ENCODE data around the gene TEPSIN.
A peak's percentile ranks its signal among the peaks of the same experiment; 100 is the strongest.

The TEPSIN gene, protein sequence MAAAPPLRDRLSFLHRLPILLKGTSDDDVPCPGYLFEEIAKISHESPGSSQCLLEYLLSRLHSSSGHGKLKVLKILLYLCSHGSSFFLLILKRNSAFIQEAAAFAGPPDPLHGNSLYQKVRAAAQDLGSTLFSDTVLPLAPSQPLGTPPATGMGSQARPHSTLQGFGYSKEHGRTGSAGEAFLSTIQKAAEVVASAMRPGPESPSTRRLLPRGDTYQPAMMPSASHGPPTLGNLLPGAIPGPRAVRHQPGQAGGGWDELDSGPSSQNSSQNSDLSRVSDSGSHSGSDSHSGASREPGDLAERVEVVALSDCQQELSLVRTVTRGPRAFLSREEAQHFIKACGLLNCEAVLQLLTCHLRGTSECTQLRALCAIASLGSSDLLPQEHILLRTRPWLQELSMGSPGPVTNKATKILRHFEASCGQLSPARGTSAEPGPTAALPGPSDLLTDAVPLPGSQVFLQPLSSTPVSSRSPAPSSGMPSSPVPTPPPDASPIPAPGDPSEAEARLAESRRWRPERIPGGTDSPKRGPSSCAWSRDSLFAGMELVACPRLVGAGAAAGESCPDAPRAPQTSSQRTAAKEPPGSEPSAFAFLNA

DNA sequence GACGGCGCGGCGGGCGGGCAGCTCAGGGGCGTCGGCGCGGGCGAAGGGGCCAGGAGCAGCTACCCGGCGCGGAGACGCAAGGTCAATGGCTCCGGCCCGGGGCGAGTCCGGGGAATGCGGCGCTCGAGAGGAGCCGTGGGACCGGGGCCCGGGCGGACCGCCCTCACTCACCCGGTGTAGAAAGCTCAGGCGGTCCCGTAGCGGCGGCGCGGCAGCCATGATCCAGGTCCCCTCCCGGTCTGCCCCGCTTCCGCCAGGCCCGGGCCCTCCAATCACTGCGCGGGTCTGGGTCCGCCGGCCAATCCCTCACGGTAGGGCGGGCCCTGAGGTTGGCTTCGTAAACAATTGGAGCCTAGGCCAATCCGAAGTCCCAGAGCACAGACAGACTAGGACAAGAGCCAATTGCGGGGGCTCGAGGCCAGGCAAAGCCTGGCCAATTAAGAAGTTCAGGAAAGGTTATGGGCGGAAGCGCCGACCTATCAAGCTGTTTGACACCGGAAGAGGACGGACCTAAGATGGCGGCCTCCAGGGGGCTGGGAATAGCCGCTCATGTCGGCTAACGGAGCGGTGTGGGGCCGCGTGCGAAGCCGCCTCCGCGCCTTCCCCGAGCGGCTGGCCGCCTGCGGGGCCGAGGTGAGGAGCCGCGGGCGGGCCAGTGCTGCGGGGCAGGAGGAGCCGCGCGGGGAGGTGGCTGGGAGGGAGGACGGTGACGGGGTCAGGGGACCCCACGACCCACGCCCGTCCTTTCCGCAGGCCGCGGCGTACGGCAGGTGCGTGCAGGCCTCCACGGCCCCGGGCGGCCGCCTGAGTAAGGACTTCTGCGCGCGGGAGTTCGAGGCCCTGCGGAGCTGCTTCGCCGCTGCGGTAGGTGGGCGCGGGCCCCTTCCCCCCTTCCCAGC, at the start of gene TEPSIN, which contains the start of gene NDUFAF8:
TSS of gene TEPSIN (minus strand) at position 241 of the 899 bp plus-strand sequence. CDS start at position 219, 22 bp downstream.
TSS of gene NDUFAF8 (plus strand) at position 504 of the 899 bp plus-strand sequence. CDS start at position 550, 46 bp downstream.
- H3K27ac ChIP-seq: peak within 1 kb of the TSS; percentile 97
- peak; percentile 91; the same call in 1 of the 2 replicates for TF ChIP-seq ZFX (IDR thresholded peaks at IDR 0.05)
- TF ChIP-seq, protein P1, sequence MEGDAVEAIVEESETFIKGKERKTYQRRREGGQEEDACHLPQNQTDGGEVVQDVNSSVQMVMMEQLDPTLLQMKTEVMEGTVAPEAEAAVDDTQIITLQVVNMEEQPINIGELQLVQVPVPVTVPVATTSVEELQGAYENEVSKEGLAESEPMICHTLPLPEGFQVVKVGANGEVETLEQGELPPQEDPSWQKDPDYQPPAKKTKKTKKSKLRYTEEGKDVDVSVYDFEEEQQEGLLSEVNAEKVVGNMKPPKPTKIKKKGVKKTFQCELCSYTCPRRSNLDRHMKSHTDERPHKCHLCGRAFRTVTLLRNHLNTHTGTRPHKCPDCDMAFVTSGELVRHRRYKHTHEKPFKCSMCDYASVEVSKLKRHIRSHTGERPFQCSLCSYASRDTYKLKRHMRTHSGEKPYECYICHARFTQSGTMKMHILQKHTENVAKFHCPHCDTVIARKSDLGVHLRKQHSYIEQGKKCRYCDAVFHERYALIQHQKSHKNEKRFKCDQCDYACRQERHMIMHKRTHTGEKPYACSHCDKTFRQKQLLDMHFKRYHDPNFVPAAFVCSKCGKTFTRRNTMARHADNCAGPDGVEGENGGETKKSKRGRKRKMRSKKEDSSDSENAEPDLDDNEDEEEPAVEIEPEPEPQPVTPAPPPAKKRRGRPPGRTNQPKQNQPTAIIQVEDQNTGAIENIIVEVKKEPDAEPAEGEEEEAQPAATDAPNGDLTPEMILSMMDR (conservative IDR thresholded peaks at IDR 0.05): no peak

DNA sequence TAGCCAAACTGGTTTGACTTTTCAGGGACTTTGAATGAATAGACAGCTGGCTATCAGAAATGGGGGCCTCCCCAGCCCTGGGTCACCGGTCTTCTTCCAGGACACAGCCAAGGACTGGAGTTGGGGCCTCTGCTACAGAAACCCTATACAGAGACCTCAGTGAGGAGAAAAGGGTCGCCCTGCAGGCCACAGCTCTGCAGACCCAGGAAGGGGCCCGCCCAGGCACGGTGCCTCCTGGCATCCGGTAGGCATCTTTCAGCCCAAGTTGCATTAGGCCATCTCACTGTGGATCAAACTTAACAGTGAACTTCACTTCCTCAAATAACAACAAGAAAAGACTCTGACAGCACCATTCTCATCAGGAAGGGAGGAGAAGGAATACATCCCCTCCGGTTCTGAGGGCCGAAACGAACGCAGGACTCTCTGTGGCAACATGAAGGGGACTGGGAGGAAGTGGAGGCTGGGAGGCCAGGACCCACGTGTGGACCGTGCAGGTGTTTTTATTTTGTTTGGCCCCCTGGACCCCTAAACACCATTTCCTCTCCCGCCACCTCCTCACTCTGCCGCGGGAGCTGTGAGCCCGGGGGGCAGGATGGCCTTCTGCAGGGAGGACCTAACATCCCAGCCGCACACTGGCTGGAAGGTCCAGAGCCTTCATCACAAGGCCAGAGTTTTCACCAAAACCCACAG, 49.0 kb upstream of the TEPSIN start:
- no peak overlapping the region for H3K27ac ChIP-seq
- TF ChIP-seq, protein P1 (conservative IDR thresholded peaks at IDR 0.05): no peak
- no peak for TF ChIP-seq ZFX (IDR thresholded peaks at IDR 0.05)

DNA sequence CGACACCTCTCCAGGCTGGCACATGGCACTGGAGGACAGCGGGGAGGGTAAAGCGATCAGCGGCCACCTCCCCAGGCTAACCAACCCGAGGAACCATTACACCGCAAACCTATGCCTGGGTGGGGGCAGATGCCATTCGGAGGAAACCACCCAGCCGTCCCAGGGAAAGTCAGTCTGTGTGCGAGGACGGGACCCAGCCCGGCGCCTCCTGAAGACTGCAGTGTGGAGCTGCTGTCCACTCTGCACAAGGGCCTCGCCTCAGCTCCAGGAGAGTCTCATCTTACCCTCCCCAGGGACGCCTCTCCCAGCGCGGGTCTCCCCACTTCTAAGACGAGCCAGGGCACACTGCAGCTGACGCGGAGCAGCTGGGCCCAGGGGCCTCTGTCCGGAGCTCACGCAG, 48.3 kb upstream of the TEPSIN start:
- no peak for TF ChIP-seq ZFX (IDR thresholded peaks at IDR 0.05)
- TF ChIP-seq, protein P1 (conservative IDR thresholded peaks at IDR 0.05): no peak
- H3K27ac ChIP-seq: no peak overlapping the region

DNA sequence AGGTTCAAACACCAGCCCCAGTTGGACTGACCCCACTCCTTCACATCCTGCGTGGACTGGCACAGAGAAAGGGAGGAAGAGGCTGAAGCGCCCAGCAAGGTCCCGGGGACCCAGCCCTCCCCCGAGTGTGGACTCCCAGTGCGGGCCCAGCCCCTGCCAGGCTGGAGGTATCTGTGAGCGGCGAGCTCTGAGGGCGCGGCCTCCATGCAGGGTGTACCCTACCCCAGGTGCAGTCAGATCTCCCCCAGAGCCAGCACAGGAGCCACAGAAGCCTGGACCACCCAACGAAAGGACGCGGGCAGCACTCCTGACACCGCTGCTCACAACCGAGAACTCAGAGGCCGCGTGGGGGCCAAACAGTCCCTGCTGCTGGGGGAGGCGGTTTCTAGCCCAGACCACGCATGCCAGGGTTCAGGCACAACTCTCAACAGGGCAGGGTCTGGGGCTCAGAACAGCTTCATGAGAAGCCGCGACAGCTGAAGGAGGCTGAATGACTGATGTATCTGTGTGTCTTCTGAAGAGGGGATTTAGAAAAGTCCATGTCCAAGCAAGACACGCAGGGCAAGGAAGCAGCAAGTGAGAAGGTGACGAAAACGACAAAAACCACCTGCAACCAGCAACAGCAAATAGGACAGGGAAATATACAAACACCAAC, 47.8 kb upstream of the TEPSIN start:
- no peak overlapping the region for H3K27ac ChIP-seq

DNA sequence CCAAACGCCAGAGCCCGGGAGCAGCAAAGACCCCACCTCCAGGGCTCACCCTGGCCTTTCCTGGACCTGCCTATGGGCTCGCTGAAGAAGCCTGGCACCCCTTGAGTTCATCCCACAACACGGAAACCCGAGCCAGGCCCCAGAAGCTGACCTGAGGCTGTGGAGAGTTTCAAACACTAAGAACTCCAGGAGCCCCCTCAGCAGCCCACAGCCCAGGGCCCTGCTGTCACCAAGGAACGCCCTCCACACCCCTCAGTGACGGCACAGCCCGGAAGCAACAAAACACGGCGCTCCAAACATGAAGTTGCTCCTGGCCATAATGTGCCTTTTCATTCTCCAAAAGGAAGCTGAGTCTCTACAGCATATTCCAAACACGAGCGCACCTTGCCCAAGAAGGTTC, 47.0 kb upstream of the TEPSIN start:
- TF ChIP-seq, protein P1 (conservative IDR thresholded peaks at IDR 0.05): no peak
- TF ChIP-seq ZFX (IDR thresholded peaks at IDR 0.05): no peak
- no peak overlapping the region for H3K27ac ChIP-seq

More for the DNA sequence above, 47.8 kb upstream of the TEPSIN start:
- TF ChIP-seq ZFX (IDR thresholded peaks at IDR 0.05): no peak
- TF ChIP-seq, protein P1 (conservative IDR thresholded peaks at IDR 0.05): no peak

DNA sequence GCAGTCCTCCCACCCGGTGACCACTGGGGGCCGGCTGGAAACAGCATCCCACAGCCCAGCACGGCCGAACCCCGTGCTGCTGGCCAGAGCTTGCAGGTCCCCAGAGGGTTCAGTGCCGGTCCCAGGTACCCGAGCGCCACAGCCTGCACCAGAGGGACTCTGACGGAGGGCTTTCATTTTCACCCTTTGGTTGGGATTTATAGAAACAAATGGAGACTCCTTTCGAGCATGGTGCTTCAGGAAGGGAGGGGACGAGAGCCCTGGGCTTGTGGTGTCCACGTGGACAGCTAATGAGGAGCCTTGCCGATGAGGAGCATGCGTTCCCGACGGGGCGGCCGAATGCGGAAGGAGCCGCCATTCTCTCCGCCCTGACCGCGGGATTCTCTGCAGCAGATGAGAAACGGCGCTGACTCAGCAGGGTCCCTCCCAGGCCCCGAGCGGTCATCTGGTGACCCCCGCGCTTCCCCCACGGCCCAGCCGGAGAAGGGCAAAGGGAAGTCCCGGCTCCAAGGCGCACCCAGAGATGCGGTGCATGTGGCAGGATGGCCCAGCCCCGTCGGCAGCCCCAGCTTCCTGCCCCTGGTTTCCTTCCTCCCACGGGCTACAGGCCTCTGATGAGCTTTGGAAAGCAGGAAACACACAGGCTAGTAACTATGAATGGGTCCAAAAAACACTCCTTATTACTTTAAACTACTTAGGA, 46.5 kb upstream of the TEPSIN start:
- TF ChIP-seq ZFX (IDR thresholded peaks at IDR 0.05): no peak
- TF ChIP-seq, protein P1 (conservative IDR thresholded peaks at IDR 0.05): no peak
- no peak overlapping the region for H3K27ac ChIP-seq

Measured in C4-2B (cell line).